ENCODE measurements around the gene HIPK1.

DNA sequence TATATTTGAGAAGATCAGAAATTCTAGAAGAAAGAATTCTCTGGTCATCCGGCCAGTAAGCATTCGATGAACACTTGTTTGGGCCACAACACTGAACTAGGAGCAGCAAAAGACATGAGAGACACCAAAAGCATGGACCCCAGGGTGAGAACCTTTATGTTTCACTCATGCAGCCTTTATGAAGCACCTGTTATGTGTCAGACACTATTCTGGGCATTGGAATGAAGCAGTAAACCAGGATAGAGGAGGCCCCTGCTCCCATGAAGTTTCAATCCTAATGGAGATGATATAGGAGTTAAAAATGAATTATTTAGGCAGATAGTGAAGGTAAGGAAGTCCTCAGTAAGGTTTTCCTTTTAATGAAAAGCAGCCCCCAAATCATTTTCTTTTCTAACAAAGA lies 93.8 kb downstream of the HIPK1 start:
- no peak for TF ChIP-seq POLR2A (IDR thresholded peaks at IDR 0.05)
- TF ChIP-seq, protein P1, sequence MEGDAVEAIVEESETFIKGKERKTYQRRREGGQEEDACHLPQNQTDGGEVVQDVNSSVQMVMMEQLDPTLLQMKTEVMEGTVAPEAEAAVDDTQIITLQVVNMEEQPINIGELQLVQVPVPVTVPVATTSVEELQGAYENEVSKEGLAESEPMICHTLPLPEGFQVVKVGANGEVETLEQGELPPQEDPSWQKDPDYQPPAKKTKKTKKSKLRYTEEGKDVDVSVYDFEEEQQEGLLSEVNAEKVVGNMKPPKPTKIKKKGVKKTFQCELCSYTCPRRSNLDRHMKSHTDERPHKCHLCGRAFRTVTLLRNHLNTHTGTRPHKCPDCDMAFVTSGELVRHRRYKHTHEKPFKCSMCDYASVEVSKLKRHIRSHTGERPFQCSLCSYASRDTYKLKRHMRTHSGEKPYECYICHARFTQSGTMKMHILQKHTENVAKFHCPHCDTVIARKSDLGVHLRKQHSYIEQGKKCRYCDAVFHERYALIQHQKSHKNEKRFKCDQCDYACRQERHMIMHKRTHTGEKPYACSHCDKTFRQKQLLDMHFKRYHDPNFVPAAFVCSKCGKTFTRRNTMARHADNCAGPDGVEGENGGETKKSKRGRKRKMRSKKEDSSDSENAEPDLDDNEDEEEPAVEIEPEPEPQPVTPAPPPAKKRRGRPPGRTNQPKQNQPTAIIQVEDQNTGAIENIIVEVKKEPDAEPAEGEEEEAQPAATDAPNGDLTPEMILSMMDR (IDR thresholded peaks at IDR 0.05 in 4 of 5, conservative IDR thresholded peaks at IDR 0.05 in 1 of 5) = no peak
